Ascending aorta (tissue), 2 donors: ENCODE data around the gene SLC24A3. TPM values are rescaled to one million over a fixed set of nuclear protein-coding genes. Genes with fewer than 3 reads are reported as not detected.

Source experiments
- DNase-seq, 2 donors: peaks; one replicate each; pipeline ENCODE4 v3.0.0-alpha.2; 2019; ENCODE audit warnings: low spot score in 2 of 2
- H3K27ac ChIP-seq, 2 donors: fragments of 200-600 bp; sonication (generic); one replicate each; pipeline ENCODE4 v1.5.1; 2016 to 2017; ENCODE audit warnings: mild to moderate bottlenecking in 1 of 2
- H3K27me3 ChIP-seq: fragments of 200-600 bp; sonication (generic); one replicate; pipeline ENCODE4 v1.5.1; 2017
- H3K36me3 ChIP-seq, 2 donors: fragments of 200-600 bp; sonication (generic); one replicate each; pipeline ENCODE4 v1.5.1; 2016
- H3K4me1 ChIP-seq, 2 donors: fragments of 200-600 bp; sonication (generic); one replicate each; pipeline ENCODE4 v1.5.1; 2016 to 2017; ENCODE audit warnings: mild to moderate bottlenecking in 1 of 2
- H3K4me3 ChIP-seq, 2 donors: fragments of 200-600 bp; sonication (generic); one replicate each; pipeline ENCODE4 v1.5.1; 2016 to 2017; ENCODE audit warnings: mild to moderate bottlenecking in 1 of 2
- H3K9me3 ChIP-seq, 2 donors: fragments of 200-600 bp; sonication (generic); one replicate each; pipeline ENCODE4 v1.5.1; 2016
- intact Hi-C: fragments of 100-400 bp; cut with DNase I; formaldehyde crosslinking; loops from one replicate; pipeline ENCODE4 v1.15.1; 2023
- total RNA-seq: library from RNA; depleted of rRNA; stranded (reverse); fragments of >200 nt; gene quantifications from one replicate; pipeline ENCODE4 v1.1.0, GENCODE V29; 2016
- TF ChIP-seq, protein P1 (sequence below), 3 experiments: fragments of 200-600 bp in 2 of 3; fragments of 450-650 bp in 1 of 3; sonication (generic) in 2 of 3; IDR thresholded peaks; one replicate each; pipeline ENCODE4 v1.5.1; 2016 to 2019; ENCODE audit warnings: antibody characterized with exemption in 3 of 3, mild to moderate bottlenecking in 1 of 3, moderate library complexity in 1 of 3

The SLC24A3 gene
- total RNA-seq, 1 donor from 2014 or later, result 12.9 TPM

DNA sequence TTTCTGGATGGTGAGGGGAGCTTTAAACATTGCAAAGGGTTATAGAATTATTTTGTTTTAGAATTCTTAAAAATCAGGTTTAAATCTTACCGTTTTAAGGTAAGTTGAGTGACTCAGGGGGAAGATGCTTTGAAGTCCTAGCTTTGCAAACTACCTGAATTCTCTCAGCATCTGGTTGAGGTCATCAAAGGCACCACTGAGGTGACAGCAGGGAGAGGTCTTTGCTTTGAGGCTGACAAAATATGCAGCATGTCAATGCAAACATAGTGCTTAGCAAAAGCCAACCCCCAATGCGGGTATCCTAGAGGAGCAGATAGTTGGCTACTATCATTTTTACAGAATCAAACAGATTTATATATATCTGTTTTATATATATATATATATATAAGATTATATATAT lies 219.5 kb downstream of the SLC24A3 start:
- H3K27ac ChIP-seq, result no peak overlapping the region
- no peak for DNase-seq
- intact Hi-C loops, result no loop called here
- no peaks in the 10 kb centered on the region for H3K27me3 ChIP-seq
- TF ChIP-seq, protein P1, sequence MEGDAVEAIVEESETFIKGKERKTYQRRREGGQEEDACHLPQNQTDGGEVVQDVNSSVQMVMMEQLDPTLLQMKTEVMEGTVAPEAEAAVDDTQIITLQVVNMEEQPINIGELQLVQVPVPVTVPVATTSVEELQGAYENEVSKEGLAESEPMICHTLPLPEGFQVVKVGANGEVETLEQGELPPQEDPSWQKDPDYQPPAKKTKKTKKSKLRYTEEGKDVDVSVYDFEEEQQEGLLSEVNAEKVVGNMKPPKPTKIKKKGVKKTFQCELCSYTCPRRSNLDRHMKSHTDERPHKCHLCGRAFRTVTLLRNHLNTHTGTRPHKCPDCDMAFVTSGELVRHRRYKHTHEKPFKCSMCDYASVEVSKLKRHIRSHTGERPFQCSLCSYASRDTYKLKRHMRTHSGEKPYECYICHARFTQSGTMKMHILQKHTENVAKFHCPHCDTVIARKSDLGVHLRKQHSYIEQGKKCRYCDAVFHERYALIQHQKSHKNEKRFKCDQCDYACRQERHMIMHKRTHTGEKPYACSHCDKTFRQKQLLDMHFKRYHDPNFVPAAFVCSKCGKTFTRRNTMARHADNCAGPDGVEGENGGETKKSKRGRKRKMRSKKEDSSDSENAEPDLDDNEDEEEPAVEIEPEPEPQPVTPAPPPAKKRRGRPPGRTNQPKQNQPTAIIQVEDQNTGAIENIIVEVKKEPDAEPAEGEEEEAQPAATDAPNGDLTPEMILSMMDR (IDR thresholded peaks at IDR 0.05), result no peak
- H3K4me1 ChIP-seq, result peaks cover 0 to 8% of the 10 kb centered on the region in 2 donors
- H3K9me3 ChIP-seq, result no peaks in the 10 kb centered on the region
- H3K36me3 ChIP-seq, result no peaks in the 10 kb centered on the region
- H3K4me3 ChIP-seq, result no peak overlapping the region

DNA sequence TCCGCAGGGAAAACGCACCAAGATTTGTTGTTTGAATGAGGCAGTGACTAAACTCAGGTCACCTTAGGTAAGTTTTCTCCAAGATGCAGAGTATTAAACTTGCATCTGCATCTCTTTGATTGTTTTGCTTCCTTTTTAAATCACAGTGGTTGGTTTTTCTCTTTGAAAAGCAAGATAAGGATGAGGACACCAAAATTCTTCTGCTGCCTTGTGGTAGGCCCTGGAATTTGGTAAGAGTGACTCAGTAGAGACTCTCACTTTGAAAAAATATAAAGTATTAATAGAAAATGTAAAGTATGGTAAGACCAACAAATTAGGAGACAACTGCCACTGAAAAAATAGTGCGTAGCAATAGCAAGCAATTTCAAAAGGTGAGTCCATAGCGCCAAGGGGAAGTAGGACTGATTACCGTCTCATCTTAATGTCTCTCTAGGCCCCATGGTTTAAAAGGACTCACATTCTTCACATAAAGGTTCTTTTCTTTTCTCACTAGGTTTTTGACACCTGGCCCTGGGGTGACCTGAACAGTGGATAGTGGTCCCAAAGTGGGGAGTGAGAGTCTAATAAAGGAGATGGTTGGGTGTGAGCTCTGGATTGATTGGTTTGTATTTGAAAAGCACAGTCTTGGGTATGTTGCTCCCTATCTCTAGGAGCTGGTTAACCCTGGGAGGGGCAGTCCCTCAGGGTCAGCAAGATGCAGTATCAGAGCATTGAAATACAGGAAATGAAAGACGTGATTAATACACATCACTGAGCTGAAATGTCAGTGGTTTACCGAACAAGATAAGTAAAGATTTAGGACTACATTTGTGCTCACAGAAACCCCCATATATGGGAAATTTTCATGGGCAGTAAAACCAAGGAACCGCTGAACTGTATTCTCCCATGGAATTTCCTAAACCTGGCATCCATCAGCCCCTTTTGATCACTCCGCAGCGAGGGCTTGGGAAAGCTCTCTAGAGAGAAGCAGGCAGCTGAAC lies 221.2 kb downstream of the SLC24A3 start:
- no peaks in the 10 kb centered on the region for H3K9me3 ChIP-seq

DNA sequence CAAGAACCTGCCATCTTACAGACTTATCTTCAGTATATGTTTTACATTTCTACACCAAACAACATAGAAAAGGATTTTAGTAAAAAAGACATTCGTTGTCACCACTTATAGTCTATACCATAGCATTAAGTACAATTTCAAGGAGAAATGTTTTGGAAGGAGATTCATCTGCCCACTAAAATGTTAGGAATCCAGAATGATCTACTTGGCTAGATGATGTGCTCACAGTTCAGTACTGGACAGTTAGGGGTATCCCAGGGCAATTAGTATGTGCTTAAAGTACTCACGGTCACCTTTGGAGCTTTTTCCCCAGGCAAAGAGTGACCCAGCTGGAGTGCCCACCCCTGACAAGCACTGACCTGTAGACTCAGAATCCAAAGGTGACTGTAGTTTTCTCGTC lies 222.9 kb downstream of the SLC24A3 start:
- TF ChIP-seq, protein P1 (IDR thresholded peaks at IDR 0.05), result no peak
- intact Hi-C loops, result no loop called here
- H3K4me3 ChIP-seq, result no peak overlapping the region
- H3K27me3 ChIP-seq, result no peaks in the 10 kb centered on the region
- no peaks in the 10 kb centered on the region for H3K4me1 ChIP-seq
- no peak for DNase-seq
- no peak overlapping the region for H3K27ac ChIP-seq
- no peaks in the 10 kb centered on the region for H3K9me3 ChIP-seq
- no peaks in the 10 kb centered on the region for H3K36me3 ChIP-seq

More for the DNA sequence above, 221.2 kb downstream of the SLC24A3 start:
- Histone ChIP-seq H3K27ac (no peak overlapping the region), H3K4me3 (no peak overlapping the region), H3K36me3 (no peaks in the 10 kb centered on the region), H3K4me1 (no peaks in the 10 kb centered on the region), H3K27me3 (no peaks in the 10 kb centered on the region)
- TF ChIP-seq, protein P1 (IDR thresholded peaks at IDR 0.05), result no peak
- no peak for DNase-seq
- intact Hi-C loops, result no loop called here

DNA sequence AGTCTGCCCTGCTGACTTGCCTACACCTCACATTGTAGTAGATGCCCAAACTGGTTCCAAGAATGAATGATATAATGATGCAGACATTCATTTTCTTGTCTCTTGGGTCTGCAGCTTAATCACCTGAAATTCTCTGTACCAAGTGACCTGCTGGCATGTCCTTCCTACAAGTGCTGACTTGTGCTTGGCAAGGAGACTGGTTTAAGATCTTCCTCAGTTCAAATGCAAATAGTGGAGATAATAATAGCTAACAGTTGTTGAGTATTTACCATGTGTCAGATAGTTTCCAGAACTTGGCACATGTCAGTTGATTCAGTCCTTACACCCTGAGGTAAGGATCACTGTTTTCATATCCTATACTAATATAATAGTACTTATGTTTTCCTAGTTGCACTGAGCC lies 223.4 kb downstream of the SLC24A3 start:
- Histone ChIP-seq H3K4me3 (no peak overlapping the region), H3K27ac (no peak overlapping the region), H3K27me3 (no peaks in the 10 kb centered on the region), H3K9me3 (no peaks in the 10 kb centered on the region), H3K4me1 (no peaks in the 10 kb centered on the region), H3K36me3 (no peaks in the 10 kb centered on the region)
- TF ChIP-seq, protein P1 (IDR thresholded peaks at IDR 0.05), result no peak
- no peak for DNase-seq
- intact Hi-C loops, result no loop called here

DNA sequence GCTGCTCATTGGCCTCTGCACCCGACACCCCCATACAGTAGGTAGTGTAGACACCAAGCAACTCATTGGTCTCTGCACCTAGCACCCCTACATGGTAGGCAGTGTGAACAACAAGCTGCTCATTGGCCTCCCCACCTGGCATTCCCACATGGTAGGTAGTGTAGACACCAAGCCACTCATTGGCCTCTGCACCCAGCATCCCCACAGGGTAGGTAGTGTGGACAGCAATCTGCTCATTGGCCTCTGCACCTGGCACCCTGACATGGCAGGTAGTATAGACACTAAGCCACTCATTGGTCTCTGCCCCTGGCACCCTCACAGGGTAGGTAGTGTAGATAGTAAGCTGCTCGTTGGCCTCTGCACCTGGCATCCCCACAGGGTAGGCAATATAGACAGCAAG lies 226.0 kb downstream of the SLC24A3 start:
- Histone ChIP-seq H3K27me3 (no peaks in the 10 kb centered on the region), H3K27ac (no peak overlapping the region), H3K9me3 (peaks cover 0 to 5% of the 10 kb centered on the region in 2 donors), H3K36me3 (no peaks in the 10 kb centered on the region), H3K4me1 (no peaks in the 10 kb centered on the region), H3K4me3 (no peak overlapping the region)
- TF ChIP-seq, protein P1 (IDR thresholded peaks at IDR 0.05), result no peak
- DNase-seq, result no peak
- intact Hi-C loops, result no loop called here
